ENCODE data around the gene GALNT14.

The GALNT14 gene

DNA sequence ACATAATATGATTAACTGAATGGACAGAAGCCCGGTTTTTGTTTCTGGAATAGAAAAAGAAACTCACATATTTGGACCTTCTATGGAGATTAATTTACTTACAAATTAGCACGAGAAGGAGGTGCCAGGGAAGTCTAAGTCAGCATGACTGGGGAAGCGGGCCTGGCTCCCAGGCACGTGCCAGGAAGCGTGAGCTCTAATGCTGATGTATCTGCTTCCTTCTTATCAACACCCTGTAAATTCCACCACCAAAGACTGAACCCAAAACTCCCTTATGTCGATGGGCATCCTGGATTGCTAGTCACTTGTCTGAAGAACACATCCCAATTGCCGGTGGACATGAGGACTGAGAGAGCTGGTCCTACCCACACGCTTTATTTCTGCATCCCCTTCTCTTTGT, 134.5 kb downstream of the GALNT14 start:
- no peak overlapping the region for H3K27ac Mint-ChIP-seq
- H3K4me3 Mint-ChIP-seq = no peak overlapping the region
- H3K27me3 Mint-ChIP-seq = no peaks in the 10 kb centered on the region
- H3K9me3 Mint-ChIP-seq = no peaks in the 10 kb centered on the region
- H3K4me1 Mint-ChIP-seq (ENCODE audit: low read depth) = no peaks in the 10 kb centered on the region
- H3K36me3 Mint-ChIP-seq (ENCODE audit: low read depth) = no peaks in the 10 kb centered on the region

- Mint-ChIP-seq H3K4me1 (ENCODE audit: low read depth) (no peaks in the 10 kb centered on the region), H3K27ac (no peak overlapping the region), H3K4me3 (no peak overlapping the region), H3K36me3 (ENCODE audit: low read depth) (no peaks in the 10 kb centered on the region), H3K27me3 (no peaks in the 10 kb centered on the region), H3K9me3 (no peaks in the 10 kb centered on the region)
Observed at GRCh38 chr2:31002537-31003150, 135.6 kb downstream of the GALNT14 start.

GRCh38 chr2:31000970-31001369, 137.3 kb downstream of the GALNT14 start:
- H3K4me3 Mint-ChIP-seq = no peak overlapping the region
- no peak overlapping the region for H3K27ac Mint-ChIP-seq
- no peaks in the 10 kb centered on the region for H3K36me3 Mint-ChIP-seq (ENCODE audit: low read depth)
- no peaks in the 10 kb centered on the region for H3K27me3 Mint-ChIP-seq
- H3K4me1 Mint-ChIP-seq (ENCODE audit: low read depth) = no peaks in the 10 kb centered on the region
- no peaks in the 10 kb centered on the region for H3K9me3 Mint-ChIP-seq

- Mint-ChIP-seq H3K4me3 (no peak overlapping the region), H3K36me3 (ENCODE audit: low read depth) (no peaks in the 10 kb centered on the region), H3K9me3 (no peaks in the 10 kb centered on the region), H3K4me1 (ENCODE audit: low read depth) (no peaks in the 10 kb centered on the region), H3K27ac (no peak overlapping the region), H3K27me3 (no peaks in the 10 kb centered on the region)
Observed at GRCh38 chr2:30998672-30999071, 139.6 kb downstream of the GALNT14 start.

GRCh38 chr2:30997979-30998378, 140.3 kb downstream of the GALNT14 start:
- Mint-ChIP-seq H3K36me3 (ENCODE audit: low read depth) (no peaks in the 10 kb centered on the region), H3K9me3 (no peaks in the 10 kb centered on the region), H3K4me1 (ENCODE audit: low read depth) (no peaks in the 10 kb centered on the region), H3K27ac (no peak overlapping the region), H3K4me3 (no peak overlapping the region), H3K27me3 (no peaks in the 10 kb centered on the region)

GRCh38 chr2:30994227-30995056, 143.8 kb downstream of the GALNT14 start:
- no peak overlapping the region for H3K27ac Mint-ChIP-seq
- H3K9me3 Mint-ChIP-seq = no peaks in the 10 kb centered on the region
- H3K36me3 Mint-ChIP-seq (ENCODE audit: low read depth) = no peaks in the 10 kb centered on the region
- H3K27me3 Mint-ChIP-seq = no peaks in the 10 kb centered on the region
- H3K4me1 Mint-ChIP-seq (ENCODE audit: low read depth) = no peaks in the 10 kb centered on the region
- H3K4me3 Mint-ChIP-seq = no peak overlapping the region

- no peaks in the 10 kb centered on the region for H3K9me3 Mint-ChIP-seq
- H3K27me3 Mint-ChIP-seq = no peaks in the 10 kb centered on the region
- H3K4me3 Mint-ChIP-seq = no peak overlapping the region
- H3K36me3 Mint-ChIP-seq (ENCODE audit: low read depth) = no peaks in the 10 kb centered on the region
- H3K27ac Mint-ChIP-seq = no peak overlapping the region
- no peaks in the 10 kb centered on the region for H3K4me1 Mint-ChIP-seq (ENCODE audit: low read depth)
Observed at GRCh38 chr2:30992781-30993180, 145.5 kb downstream of the GALNT14 start.

GRCh38 chr2:30990671-30991070, 147.6 kb downstream of the GALNT14 start:
- Mint-ChIP-seq H3K27ac (no peak overlapping the region), H3K27me3 (no peaks in the 10 kb centered on the region), H3K36me3 (ENCODE audit: low read depth) (no peaks in the 10 kb centered on the region), H3K4me1 (ENCODE audit: low read depth) (no peaks in the 10 kb centered on the region), H3K9me3 (no peaks in the 10 kb centered on the region), H3K4me3 (no peak overlapping the region)

DNA sequence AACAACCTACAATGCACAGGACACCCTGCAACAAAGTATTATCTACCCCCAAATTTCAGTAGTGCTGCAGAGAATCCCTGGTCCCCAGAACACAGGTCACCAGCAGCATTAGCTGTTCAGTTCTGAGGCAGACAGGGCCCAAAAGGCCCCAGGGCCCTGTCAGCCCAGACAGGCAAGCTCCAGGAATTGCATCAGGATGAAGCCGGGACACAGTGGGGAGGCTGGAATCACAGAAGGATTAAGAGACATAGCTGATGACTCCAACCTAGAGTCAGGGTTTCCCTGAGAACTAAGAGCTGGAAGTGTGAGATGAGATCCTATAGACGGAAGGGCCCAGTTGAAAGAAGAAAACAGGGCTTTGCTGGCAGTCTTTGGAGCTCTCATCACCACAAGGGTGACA, 148.1 kb downstream of the GALNT14 start:
- Mint-ChIP-seq H3K9me3 (no peaks in the 10 kb centered on the region), H3K27me3 (no peaks in the 10 kb centered on the region), H3K4me1 (ENCODE audit: low read depth) (no peaks in the 10 kb centered on the region), H3K4me3 (no peak overlapping the region), H3K27ac (no peak overlapping the region), H3K36me3 (ENCODE audit: low read depth) (no peaks in the 10 kb centered on the region)

- H3K9me3 Mint-ChIP-seq = no peaks in the 10 kb centered on the region
- no peak overlapping the region for H3K4me3 Mint-ChIP-seq
- H3K27ac Mint-ChIP-seq = no peak overlapping the region
- H3K36me3 Mint-ChIP-seq (ENCODE audit: low read depth) = no peaks in the 10 kb centered on the region
- H3K27me3 Mint-ChIP-seq = no peaks in the 10 kb centered on the region
- no peaks in the 10 kb centered on the region for H3K4me1 Mint-ChIP-seq (ENCODE audit: low read depth)
Observed at GRCh38 chr2:30989746-30990145, 148.5 kb downstream of the GALNT14 start.

- no peak overlapping the region for H3K4me3 Mint-ChIP-seq
- H3K27me3 Mint-ChIP-seq = no peaks in the 10 kb centered on the region
- no peaks in the 10 kb centered on the region for H3K9me3 Mint-ChIP-seq
- no peaks in the 10 kb centered on the region for H3K36me3 Mint-ChIP-seq (ENCODE audit: low read depth)
- H3K27ac Mint-ChIP-seq = no peak overlapping the region
- H3K4me1 Mint-ChIP-seq (ENCODE audit: low read depth) = no peaks in the 10 kb centered on the region
Observed at GRCh38 chr2:30987566-30987965, 150.7 kb downstream of the GALNT14 start.

DNA sequence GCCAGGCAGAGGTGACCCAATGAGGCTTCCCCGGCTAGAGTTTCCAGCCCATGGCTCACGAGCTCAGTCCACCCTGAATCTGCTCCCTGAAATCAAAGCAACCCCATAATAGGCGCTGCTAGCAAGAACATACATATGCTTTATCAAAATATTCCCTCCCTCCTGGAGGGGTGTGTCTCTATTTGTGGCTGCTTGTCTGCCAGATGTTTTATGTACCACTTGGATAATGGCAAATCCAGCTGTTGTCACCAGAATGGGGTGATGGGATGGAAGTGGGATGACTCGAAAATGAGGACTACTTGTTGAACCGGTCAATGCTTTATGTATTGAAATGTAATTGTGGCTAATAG, 152.0 kb downstream of the GALNT14 start:
- no peaks in the 10 kb centered on the region for H3K9me3 Mint-ChIP-seq
- no peak overlapping the region for H3K4me3 Mint-ChIP-seq
- no peaks in the 10 kb centered on the region for H3K36me3 Mint-ChIP-seq (ENCODE audit: low read depth)
- no peak overlapping the region for H3K27ac Mint-ChIP-seq
- no peaks in the 10 kb centered on the region for H3K4me1 Mint-ChIP-seq (ENCODE audit: low read depth)
- no peaks in the 10 kb centered on the region for H3K27me3 Mint-ChIP-seq

DNA sequence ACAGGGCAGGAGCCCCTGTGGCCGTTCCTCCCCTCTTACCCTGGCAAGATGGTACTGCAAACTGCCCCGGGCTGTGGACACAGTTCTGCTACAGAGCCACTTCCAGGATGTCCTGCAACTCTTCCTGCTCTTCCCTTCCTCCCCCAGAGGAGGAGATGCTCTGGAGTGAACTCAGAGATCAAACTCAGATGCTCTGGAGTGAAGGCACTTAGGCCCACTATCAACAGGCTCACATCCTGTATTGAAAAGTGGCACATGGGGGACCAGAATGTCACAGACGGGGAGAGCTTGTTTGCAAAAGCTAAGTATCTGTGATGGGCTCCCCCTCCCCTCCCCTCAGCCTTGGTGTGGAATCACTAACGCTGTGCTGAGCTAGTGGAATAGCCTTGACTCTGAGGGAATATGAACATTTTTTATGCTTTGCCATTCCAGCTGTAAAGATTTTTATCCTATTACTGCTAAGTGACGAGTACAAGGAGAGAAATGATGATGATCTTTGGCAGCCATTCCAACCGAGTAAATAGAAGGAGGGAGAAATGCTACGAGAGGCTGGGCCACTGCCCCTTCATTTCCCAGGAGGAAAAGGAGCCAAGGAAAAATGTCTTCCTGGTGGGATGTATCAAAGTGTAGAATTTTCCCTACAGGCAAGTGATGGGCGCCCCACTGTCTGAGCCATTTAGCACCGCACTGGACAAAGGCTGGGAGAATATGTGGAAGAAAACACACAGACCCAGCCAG, 152.6 kb downstream of the GALNT14 start:
- Mint-ChIP-seq H3K27me3 (no peaks in the 10 kb centered on the region), H3K36me3 (ENCODE audit: low read depth) (no peaks in the 10 kb centered on the region), H3K27ac (no peak overlapping the region), H3K4me1 (ENCODE audit: low read depth) (no peaks in the 10 kb centered on the region), H3K4me3 (no peak overlapping the region), H3K9me3 (no peaks in the 10 kb centered on the region)

DNA sequence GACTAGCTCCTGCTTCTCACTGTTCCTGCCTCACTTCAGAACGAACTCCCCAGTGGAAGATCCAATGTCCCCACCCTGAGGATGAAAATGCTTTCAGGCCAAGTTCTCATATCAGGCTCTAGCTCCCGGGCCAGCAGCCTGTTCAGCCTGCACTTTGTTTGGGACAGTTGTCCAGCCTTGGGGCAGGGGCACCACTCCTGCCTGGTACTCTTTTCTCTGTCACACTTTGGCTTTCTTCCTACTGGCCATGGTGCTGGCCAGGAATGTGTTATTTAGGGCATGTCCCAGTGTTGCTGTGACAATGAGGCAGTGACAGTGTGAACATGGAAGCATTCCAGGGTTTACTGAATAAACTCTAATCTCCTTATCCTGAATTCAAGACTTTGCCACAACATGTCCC, 154.1 kb downstream of the GALNT14 start:
- no peaks in the 10 kb centered on the region for H3K36me3 Mint-ChIP-seq (ENCODE audit: low read depth)
- no peaks in the 10 kb centered on the region for H3K9me3 Mint-ChIP-seq
- no peaks in the 10 kb centered on the region for H3K27me3 Mint-ChIP-seq
- no peak overlapping the region for H3K27ac Mint-ChIP-seq
- H3K4me3 Mint-ChIP-seq = no peak overlapping the region
- H3K4me1 Mint-ChIP-seq (ENCODE audit: low read depth) = no peaks in the 10 kb centered on the region

DNA sequence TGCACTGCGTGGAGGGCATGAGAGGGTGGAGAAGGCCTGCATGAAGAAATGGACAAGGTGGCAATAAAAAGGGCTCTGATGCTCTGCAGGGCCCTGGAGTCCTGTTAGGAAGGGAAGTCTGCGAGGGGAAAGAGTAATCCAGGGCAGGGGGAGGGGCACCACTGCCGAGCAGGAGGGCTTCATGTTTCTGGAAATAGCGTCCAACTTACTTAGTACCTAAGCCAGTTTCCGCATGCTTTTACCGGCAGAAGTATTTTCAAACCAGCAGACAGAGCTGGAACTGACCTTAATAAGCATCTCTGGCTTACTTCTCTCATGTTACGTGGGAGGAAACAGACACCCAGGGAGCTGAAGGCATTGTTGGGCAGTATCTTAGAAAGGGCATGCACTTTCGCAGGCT, 156.7 kb downstream of the GALNT14 start:
- Mint-ChIP-seq H3K4me1 (ENCODE audit: low read depth) (no peaks in the 10 kb centered on the region), H3K4me3 (no peak overlapping the region), H3K27me3 (no peaks in the 10 kb centered on the region), H3K9me3 (no peaks in the 10 kb centered on the region), H3K36me3 (ENCODE audit: low read depth) (no peaks in the 10 kb centered on the region), H3K27ac (no peak overlapping the region)

All from stimulated activated naive CD8-positive, alpha-beta T cell treated with anti-CD3 and anti-CD28 coated beads, Interleukin-15, Interleukin-2, amounts not matched to agents 100 ng/mL and 50 ng/mL, for 24 hours (primary cell).